Mucosa of descending colon (tissue), 3 donors: ENCODE results near the gene LRRFIP2. TPM values are rescaled to one million over a fixed set of nuclear protein-coding genes. Genes with fewer than 3 reads are reported as not detected.

Experiments
- ATAC-seq: fragments of 200-7000 bp; cut with Tn5 transposase; one replicate; pipeline ENCODE4 v1.9.1; 2020; ENCODE audit warnings: mild to moderate bottlenecking, moderate library complexity
- DNase-seq, 3 donors: peaks; one replicate each; pipeline ENCODE4 v3.0.0-alpha.2; 2020
- H3K36me3 ChIP-seq: fragments of 200-600 bp; one replicate; pipeline ENCODE4 v1.8.0; 2021; ENCODE audit warnings: low read depth, mild to moderate bottlenecking
- H3K4me1 ChIP-seq: fragments of 200-600 bp; one replicate; pipeline ENCODE4 v1.8.0; 2021; ENCODE audit warnings: low read depth, mild to moderate bottlenecking
- H3K4me3 ChIP-seq: fragments of 200-600 bp; one replicate; pipeline ENCODE4 v1.8.0; 2021; ENCODE audit warnings: mild to moderate bottlenecking
- H3K9me3 ChIP-seq: fragments of 200-600 bp; one replicate; pipeline ENCODE4 v1.8.0; 2021; ENCODE audit warnings: mild to moderate bottlenecking
- intact Hi-C, 2 donors: fragments of 100-400 bp; cut with DNase I in 1 of 2; cut with micrococcal nuclease in 1 of 2; formaldehyde crosslinking; loops; one replicate each; pipeline versions ENCODE4 v1.11.0 to v1.11.1; 2022; cut with DNase I, micrococcal nuclease
- total RNA-seq, 3 donors: library from RNA; stranded (reverse); fragmentation: NEBNext Ultra II Directional in 2 of 3; extraction: Animal tissue kit (Norgen Biotek cat#: 25700) in 2 of 3; gene quantifications; one replicate each; pipeline versions ENCODE4 v1.2.1 to v1.2.4, GENCODE V29; 2021 to 2023
- TF ChIP-seq, protein P1 (sequence below): fragments of 200-600 bp; IDR thresholded peaks from one replicate; pipeline ENCODE4 v1.8.0; 2022; ENCODE audit warnings: antibody characterized with exemption, mild to moderate bottlenecking
- donor health status: DM: no; HTN: no; CAD: no; lungs with moderate emphysema.
- donor health status: DM: no; HTN: no; CAD: no.
- donor health status: DM: no; HTN: yes; CAD: no.

The LRRFIP2 gene
- total RNA-seq, 3 donors from 2014 or later = 89.9 to 136 (median 128) TPM

DNA sequence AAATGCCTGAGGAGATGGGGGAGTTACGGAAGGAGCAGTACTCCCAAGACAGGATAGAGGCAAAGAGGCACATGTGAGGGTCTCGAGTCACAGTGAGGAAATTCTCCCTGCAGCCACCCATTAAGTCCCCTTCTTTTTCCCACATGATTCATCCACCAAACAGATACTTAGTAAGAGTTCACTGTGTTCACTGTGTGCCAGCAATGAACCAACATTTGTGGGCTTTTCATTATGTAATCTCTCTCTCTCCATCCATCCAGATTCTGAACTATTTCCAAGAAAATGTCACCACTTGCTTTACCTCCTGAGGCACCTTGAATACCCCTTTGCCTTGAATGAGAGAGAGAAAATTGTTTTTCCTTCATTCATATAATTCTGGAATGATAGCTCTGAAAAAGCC, 24.6 kb upstream of the LRRFIP2 start:
- TF ChIP-seq, protein P1, sequence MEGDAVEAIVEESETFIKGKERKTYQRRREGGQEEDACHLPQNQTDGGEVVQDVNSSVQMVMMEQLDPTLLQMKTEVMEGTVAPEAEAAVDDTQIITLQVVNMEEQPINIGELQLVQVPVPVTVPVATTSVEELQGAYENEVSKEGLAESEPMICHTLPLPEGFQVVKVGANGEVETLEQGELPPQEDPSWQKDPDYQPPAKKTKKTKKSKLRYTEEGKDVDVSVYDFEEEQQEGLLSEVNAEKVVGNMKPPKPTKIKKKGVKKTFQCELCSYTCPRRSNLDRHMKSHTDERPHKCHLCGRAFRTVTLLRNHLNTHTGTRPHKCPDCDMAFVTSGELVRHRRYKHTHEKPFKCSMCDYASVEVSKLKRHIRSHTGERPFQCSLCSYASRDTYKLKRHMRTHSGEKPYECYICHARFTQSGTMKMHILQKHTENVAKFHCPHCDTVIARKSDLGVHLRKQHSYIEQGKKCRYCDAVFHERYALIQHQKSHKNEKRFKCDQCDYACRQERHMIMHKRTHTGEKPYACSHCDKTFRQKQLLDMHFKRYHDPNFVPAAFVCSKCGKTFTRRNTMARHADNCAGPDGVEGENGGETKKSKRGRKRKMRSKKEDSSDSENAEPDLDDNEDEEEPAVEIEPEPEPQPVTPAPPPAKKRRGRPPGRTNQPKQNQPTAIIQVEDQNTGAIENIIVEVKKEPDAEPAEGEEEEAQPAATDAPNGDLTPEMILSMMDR = no peak
- no peaks in the 10 kb centered on the region for H3K36me3 ChIP-seq
- ATAC-seq (no peak), DNase-seq (no peak)
- H3K4me1 ChIP-seq = no peaks in the 10 kb centered on the region
- intact Hi-C loops = no loop called here
- H3K9me3 ChIP-seq = no peaks in the 10 kb centered on the region
- H3K4me3 ChIP-seq = no peak overlapping the region

DNA sequence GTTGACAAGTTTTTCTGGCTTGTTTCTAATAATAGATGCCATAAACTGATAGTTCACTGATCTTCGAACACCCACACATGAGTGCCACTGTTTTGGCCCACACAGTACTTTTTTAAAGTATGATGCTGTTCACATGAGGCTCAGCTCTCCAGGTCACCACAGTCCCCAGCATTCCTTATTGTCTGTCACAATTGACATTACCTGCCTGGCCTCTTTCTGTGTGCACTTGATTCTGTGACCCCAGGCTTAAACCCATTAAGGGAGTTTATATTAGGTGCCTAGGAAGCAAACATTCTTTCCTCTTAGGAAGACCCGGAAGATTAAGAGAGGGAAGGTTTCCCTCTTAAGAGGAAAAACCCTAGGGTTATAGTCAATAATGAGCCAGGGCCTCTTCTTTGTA, 24.2 kb upstream of the LRRFIP2 start:
- Histone ChIP-seq H3K9me3 (no peaks in the 10 kb centered on the region), H3K36me3 (no peaks in the 10 kb centered on the region), H3K4me3 (no peak overlapping the region), H3K4me1 (no peaks in the 10 kb centered on the region)
- TF ChIP-seq, protein P1 = no peak
- intact Hi-C loops = no loop called here
- DNase-seq = no peak
- no peak for ATAC-seq

GRCh38 chr3:37197810-37198371, 23.5 kb upstream of the LRRFIP2 start:
- Histone ChIP-seq H3K4me1 (no peaks in the 10 kb centered on the region), H3K9me3 (no peaks in the 10 kb centered on the region), H3K4me3 (no peak overlapping the region), H3K36me3 (no peaks in the 10 kb centered on the region)
- no peak for DNase-seq
- TF ChIP-seq, protein P1 = no peak
- no peak for ATAC-seq
- intact Hi-C loops = no loop called here

DNA sequence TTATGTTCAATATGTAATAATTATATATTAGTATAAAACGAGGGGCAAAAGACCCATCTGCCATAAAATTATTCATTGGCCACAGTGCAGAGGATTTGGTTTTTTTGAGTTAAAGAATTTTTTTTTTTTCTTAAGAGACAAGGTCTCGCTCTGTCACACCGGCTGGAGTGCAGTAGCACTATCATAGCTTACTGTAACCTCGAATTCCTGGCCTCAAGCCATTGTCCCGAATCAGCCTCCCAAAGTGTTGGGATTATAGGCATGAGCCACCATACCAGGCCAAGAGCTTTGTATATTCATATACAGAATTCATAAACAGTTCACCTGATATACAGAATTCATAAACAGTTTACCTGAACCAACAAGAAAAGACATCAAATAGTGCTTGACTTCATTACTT, 20.2 kb upstream of the LRRFIP2 start:
- Histone ChIP-seq H3K36me3 (no peaks in the 10 kb centered on the region), H3K4me3 (no peak overlapping the region), H3K4me1 (no peaks in the 10 kb centered on the region), H3K9me3 (no peaks in the 10 kb centered on the region)
- ATAC-seq = no peak
- DNase-seq = no peak
- TF ChIP-seq, protein P1 = no peak
- intact Hi-C loops = no loop called here

- Histone ChIP-seq H3K4me3 (no peak overlapping the region), H3K9me3 (no peaks in the 10 kb centered on the region), H3K36me3 (no peaks in the 10 kb centered on the region), H3K4me1 (no peaks in the 10 kb centered on the region)
- ATAC-seq (no peak), DNase-seq (no peak)
- intact Hi-C loops = no loop called here
- TF ChIP-seq, protein P1 = no peak
Observed at GRCh38 chr3:37190667-37191066, 16.3 kb upstream of the LRRFIP2 start.

DNA sequence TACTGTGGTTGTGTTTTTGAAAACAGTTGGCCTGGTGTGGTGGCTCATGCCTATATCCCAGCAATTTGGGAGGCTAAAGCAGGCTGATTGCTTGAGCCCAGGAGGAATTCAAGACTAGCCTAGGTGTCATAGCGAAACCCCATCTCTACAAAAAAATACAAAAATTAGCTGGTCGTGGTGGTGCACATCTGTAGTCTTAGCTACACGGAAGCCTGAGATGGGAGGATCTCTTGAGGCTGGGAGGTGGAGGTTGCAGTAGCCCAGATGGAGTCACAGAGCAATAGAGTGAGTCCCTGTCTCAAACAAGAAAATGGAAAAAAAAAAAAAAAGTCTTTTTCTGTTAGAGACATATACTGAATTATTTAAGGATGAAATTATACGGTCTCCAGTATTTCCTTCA, 14.7 kb upstream of the LRRFIP2 start:
- TF ChIP-seq, protein P1 = no peak
- Histone ChIP-seq H3K9me3 (no peaks in the 10 kb centered on the region), H3K4me1 (no peaks in the 10 kb centered on the region), H3K4me3 (no peak overlapping the region), H3K36me3 (no peaks in the 10 kb centered on the region)
- ATAC-seq = no peak
- intact Hi-C loops = no loop called here
- DNase-seq = no peak
